ENCODE results near the gene KLHL40.

KLHL40 gene

GRCh38 chr3:42680806-42681205 is 4.5 kb upstream of the KLHL40 start:
- no peak overlapping the region for H3K4me3 ChIP-seq (ENCODE audit: low read depth, low read length)
- TF ChIP-seq CTCF (IDR thresholded peaks at IDR 0.05; ENCODE audit: borderline replicate concordance, insufficient read depth, low read depth, low read length) = no peak

- TF ChIP-seq CTCF (IDR thresholded peaks at IDR 0.05; ENCODE audit: borderline replicate concordance, insufficient read depth, low read depth, low read length) = no peak
- no peak overlapping the region for H3K4me3 ChIP-seq (ENCODE audit: low read depth, low read length)
Measured at GRCh38 chr3:42681361-42682038, 3.8 kb upstream of the KLHL40 start.

- TF ChIP-seq CTCF (IDR thresholded peaks at IDR 0.05; ENCODE audit: borderline replicate concordance, insufficient read depth, low read depth, low read length) = no peak
- H3K4me3 ChIP-seq (ENCODE audit: low read depth, low read length) = no peak overlapping the region
Measured at GRCh38 chr3:42682301-42683070, 2.9 kb upstream of the KLHL40 start.

- TF ChIP-seq CTCF (IDR thresholded peaks at IDR 0.05; ENCODE audit: borderline replicate concordance, insufficient read depth, low read depth, low read length) = no peak
- H3K4me3 ChIP-seq (ENCODE audit: low read depth, low read length) = no peak overlapping the region
Measured at GRCh38 chr3:42683875-42684598, 1.3 kb upstream of the KLHL40 start.

- H3K4me3 ChIP-seq (ENCODE audit: low read depth, low read length) = no peak overlapping the region
- no peak for TF ChIP-seq CTCF (IDR thresholded peaks at IDR 0.05; ENCODE audit: borderline replicate concordance, insufficient read depth, low read depth, low read length)
Measured at GRCh38 chr3:42684632-42685362, 540 bp upstream of the KLHL40 start.

GRCh38 chr3:42685891-42686820 is 819 bp downstream of the KLHL40 start:
- TF ChIP-seq CTCF (IDR thresholded peaks at IDR 0.05; ENCODE audit: borderline replicate concordance, insufficient read depth, low read depth, low read length) = no peak
- no peak overlapping the region for H3K4me3 ChIP-seq (ENCODE audit: low read depth, low read length)

All from GM12875 (cell line).